ENCODE results near the gene H2AZ2. TPM values are rescaled to one million over a fixed set of nuclear protein-coding genes. Genes with fewer than 3 reads are reported as not detected.

The H2AZ2 gene
- total and polyA plus RNA-seq, 8 donors = 37.8 to 83.0 (median 56.0) TPM

DNA sequence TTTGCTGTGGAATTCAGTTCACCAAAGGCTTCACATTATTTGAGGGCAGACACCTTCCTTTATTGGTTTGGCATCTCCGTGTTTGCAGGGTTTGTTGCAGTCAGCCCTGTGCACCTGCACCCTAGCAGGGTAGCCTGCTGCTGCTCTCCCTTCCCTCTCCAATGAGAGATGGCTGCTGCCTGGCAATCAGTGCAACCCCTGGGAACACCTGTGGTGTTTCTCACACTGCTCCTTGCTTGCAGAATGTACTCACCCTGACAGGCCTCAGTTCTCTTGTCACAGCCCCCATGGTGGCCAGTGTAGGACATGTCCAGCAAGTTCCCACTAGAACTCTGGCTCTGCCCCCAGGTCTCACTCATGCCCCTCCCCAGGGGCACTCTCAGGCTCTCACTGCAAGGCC is 63.5 kb downstream of the H2AZ2 start:
- Histone ChIP-seq H3K27me3 (no peaks in the 10 kb centered on the region), H3K4me1 (peaks cover 0 to 4% (median 0%) of the 10 kb centered on the region in 3 donors), H3K27ac (peak overlapping the region in 2 of 4 donors; percentile 4 to 5), H3K36me3 (no peaks in the 10 kb centered on the region), H3K4me3 (no peak overlapping the region), H3K9me3 (no peaks in the 10 kb centered on the region)
- TF ChIP-seq CTCF (IDR thresholded peaks at IDR 0.05) = no peak
- 19 to 36% methylated on average over 1 of the region's 1 CpG for WGBS, 2 donors
- FAIRE-seq = no peak
- intact Hi-C loops (cut with DNase I) = no loop called here
- peak; percentile 93 to 99 (median 96) for ATAC-seq
- peak in 5 of 6 donors; percentile 60 to 83 (median 73) for DNase-seq

GRCh38 chr7:44783407-44783806 is 64.5 kb downstream of the H2AZ2 start:
- Histone ChIP-seq H3K9me3 (no peaks in the 10 kb centered on the region), H3K27ac (no peak overlapping the region), H3K27me3 (no peaks in the 10 kb centered on the region), H3K36me3 (no peaks in the 10 kb centered on the region), H3K4me1 (peaks cover 0 to 4% (median 0%) of the 10 kb centered on the region in 3 donors), H3K4me3 (no peak overlapping the region)
- DNase-seq (no peak), FAIRE-seq (no peak), ATAC-seq (no peak)
- no peak for TF ChIP-seq CTCF (IDR thresholded peaks at IDR 0.05)
- intact Hi-C loops (cut with DNase I) = no loop called here

DNA sequence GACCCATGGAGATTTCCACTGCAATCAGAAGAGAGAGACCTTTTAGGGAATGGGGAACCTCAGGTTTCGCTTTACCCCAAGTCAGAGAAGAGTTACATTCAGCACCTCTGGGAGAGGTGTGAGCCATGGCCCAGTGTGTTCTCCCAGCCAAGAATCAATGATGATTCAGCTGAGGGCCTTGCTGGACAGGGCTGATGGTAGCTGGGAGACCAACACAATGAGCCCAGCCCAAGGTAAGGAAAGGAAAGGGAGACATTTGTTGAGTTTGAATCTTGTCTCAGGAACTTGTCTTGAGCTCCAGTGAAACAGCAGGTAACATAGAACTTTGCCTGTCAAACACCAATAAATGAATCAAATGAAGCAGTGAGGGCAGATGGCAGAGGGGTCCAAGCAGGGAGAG is 65.4 kb downstream of the H2AZ2 start:
- Histone ChIP-seq H3K27me3 (no peaks in the 10 kb centered on the region), H3K27ac (no peak overlapping the region), H3K4me3 (no peak overlapping the region), H3K4me1 (peaks cover 0 to 4% (median 0%) of the 10 kb centered on the region in 3 donors), H3K9me3 (no peaks in the 10 kb centered on the region), H3K36me3 (no peaks in the 10 kb centered on the region)
- WGBS, 2 donors = 97 to 100% methylated on average over 1 of the region's 1 CpG
- no peak for ATAC-seq
- FAIRE-seq = no peak
- no peak for TF ChIP-seq CTCF (IDR thresholded peaks at IDR 0.05)
- no peak for DNase-seq
- intact Hi-C loops (cut with DNase I) = no loop called here

Other genes with a start within 250 kb of the H2AZ2 start
- 10 to 100 TPM; 24.5 to 49.2 (median 33.7) TPM for gene OGDH, start 241.5 kb downstream of the H2AZ2 start, total RNA-seq
- gene OGDH, start 241.5 kb downstream of the H2AZ2 start, polyA plus RNA-seq = 10 to 100 TPM; 18.4 to 19.3 TPM
- gene ZMIZ2, start 99.2 kb downstream of the H2AZ2 start, total RNA-seq = 10 to 100 TPM; 38.4 to 83.3 (median 49.3) TPM
- gene ZMIZ2, start 99.2 kb downstream of the H2AZ2 start, polyA plus RNA-seq = 100 to 1,000 TPM in 1 of 2 donors, 10 to 100 TPM in 1; 81.4 to 199 TPM
- 100 to 1,000 TPM; 281 to 533 (median 512) TPM for gene PPIA, start 51.4 kb downstream of the H2AZ2 start, total RNA-seq
- gene PPIA, start 51.4 kb downstream of the H2AZ2 start, polyA plus RNA-seq = 1,000 to 10,000 TPM; 1,017 to 1,024 TPM
- 10 to 100 TPM in 2 of 6 donors, 1 to 10 TPM in 4; 6.6 to 14.7 (median 8.6) TPM for gene PURB, start 37.4 kb upstream of the H2AZ2 start, total RNA-seq
- gene PURB, start 37.4 kb upstream of the H2AZ2 start, polyA plus RNA-seq = 1 to 10 TPM; 3.6 to 8.0 TPM
- gene MYO1G, start 130.9 kb upstream of the H2AZ2 start, total RNA-seq = 1 to 10 TPM in 4 of 6 donors, under 1 TPM in 2; 0.28 to 3.1 (median 1.1) TPM
- 1 to 10 TPM; 1.1 to 1.5 TPM for gene MYO1G, start 130.9 kb upstream of the H2AZ2 start, polyA plus RNA-seq
- gene CCM2, start 152.1 kb upstream of the H2AZ2 start, total RNA-seq = 10 to 100 TPM; 13.4 to 19.5 (median 14.8) TPM
- 10 to 100 TPM; 33.5 to 33.7 TPM for gene CCM2, start 152.1 kb upstream of the H2AZ2 start, polyA plus RNA-seq
- gene NACAD, start 240.9 kb upstream of the H2AZ2 start, total RNA-seq = 1 to 10 TPM in 4 of 6 donors, under 1 TPM in 2; 0.31 to 1.9 (median 1.2) TPM
- 1 to 10 TPM; 1.0 to 3.5 TPM for gene NACAD, start 240.9 kb upstream of the H2AZ2 start, polyA plus RNA-seq

Measured in pancreas (tissue), 10 donors.